Activated CD4-positive, CD25-positive, alpha-beta regulatory T cell (primary cell): ENCODE data around the gene TMEM150C.
"Not testable (repeated sequence)": the region's sequence is repeated elsewhere in the genome, so short reads cannot be mapped to it uniquely, and the experiment has no call there.

Source experiments
- DNase-seq, 4 experiments: peaks; one replicate each; lab custom pipeline; 2025; lab: John Stamatoyannopoulos, UW

Gene TMEM150C

DNA sequence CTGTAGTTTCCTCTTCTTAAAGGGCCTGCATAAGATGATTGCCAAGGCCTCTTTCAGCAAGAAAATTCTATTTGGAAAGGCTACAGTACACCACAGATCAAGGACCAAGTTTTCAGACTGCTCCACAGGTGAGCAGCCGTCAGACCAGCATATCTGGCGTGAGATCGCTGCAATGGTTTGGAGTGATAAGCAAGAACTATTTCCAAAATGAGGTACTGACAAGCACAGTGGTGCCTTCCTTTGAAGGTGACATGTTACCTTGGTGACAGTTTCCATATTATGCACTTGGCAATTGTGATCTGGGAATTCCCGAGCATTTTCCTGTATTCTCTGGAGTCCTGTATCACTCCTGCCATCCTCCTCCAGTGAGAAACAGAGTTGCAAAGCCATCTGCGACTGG, 7.3 kb upstream of the TMEM150C start:
- DNase-seq: no peak

DNA sequence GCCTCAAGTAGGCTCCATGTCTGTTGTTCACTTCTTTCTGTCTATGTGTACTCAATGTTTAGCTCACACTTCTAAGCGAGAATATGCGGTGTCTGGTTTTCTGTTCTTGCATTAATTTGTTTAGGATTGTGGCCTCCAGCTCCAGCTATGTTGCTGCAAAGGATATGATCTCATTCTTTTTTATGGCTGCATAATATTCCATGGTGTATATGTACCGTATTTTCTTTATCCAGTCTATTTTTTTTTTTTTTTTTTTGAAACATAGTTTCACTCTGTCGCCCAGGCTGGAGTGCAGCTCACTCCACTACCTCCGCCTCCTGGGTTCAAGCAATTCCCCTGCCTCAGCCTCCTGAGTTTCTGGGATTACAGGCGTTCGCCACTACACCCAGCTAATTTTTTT, 5.7 kb upstream of the TMEM150C start:
- DNase-seq: no peak

GRCh38 chr4:82562564-82562854, 721 bp upstream of the TMEM150C start:
- no peak for DNase-seq

- no peak for DNase-seq
Measured at GRCh38 chr4:82560853-82561785, 669 bp downstream of the TMEM150C start.

DNA sequence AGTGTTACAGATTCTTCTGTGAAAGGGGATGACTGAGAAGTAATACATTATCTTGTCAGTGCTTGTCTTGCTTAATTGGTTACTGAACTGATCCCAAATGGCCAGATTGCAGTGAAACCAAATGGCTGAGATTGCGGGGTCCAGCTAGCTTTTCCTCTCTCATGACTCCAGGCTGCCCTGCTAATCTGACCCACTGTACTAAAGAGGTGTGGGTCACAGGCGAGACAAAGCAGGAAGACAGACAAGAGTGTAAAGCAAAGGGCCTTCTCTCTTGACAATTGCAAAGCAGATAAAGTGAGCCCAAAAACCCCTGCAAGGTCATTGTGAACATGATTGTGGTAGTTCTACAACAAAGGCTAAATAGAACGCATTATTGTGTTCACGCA, 2.1 kb downstream of the TMEM150C start:
- DNase-seq: no peak

DNA sequence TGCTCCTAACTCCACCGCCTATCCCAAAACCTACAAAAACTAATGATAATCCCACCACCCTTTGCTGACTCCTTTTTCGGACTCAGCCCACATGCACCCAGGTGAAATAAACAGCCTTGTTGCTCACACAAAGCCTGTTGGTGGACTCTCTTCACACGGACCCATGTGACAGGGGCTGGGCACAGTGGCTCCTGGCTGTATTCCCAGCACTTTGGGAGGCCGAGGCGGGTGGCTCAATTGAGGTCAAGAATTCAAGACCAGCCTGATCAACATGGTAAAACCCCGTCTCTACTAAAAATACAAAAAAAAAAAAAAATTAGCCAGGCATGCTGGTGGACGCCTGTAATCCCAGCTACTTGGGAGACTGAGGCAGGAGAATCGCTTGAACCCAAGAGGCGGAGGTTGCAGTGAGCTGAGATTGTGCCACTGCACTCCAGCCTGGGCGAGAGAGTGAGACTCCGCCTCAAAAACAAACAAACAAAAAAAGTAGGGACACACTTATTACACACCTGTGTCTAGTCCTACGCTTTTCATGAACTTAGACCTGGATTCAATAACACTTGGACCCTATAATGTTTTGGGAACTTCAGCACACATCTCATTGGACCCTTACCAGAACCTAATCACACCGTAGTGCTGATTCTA, 2.6 kb downstream of the TMEM150C start:
- not testable (repeated sequence) for DNase-seq

DNA sequence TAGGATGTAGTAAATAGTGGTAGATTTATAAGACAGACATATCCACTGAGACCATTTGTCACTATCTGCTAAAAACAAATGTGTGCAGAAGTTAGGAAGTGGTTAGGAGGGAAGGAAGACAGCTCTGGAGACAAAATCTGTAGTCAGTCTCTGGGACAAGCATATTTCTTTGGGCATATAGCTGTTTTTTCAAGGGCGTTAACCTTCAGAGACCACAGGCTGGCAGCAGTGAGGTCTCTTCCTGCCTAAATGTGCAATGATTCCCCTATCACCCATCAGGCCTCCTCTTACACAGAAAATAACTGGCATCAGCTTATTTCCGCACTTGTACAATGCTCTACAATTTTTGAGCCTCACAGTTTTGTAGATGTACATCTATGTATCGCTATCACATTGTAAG, 6.5 kb downstream of the TMEM150C start:
- DNase-seq: no peak

DNA sequence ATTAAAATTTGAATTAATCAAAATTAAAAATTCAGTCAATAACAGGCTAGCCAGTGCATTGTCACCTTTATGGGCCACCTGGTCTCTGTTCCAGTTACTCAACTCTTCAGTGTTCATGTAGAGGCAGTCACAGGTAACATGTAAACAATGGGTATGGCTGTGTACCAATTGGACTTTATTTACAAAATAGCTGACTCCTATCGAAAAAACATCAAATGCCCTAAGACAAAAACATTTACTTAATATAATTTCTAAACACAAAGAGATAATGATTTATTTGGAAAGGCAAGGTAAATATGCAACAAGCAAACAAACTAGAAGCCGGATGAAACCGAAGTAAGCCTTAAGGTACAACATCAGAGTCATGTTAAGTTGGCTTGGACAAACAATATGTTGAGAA, 8.8 kb downstream of the TMEM150C start:
- no peak for DNase-seq

DNA sequence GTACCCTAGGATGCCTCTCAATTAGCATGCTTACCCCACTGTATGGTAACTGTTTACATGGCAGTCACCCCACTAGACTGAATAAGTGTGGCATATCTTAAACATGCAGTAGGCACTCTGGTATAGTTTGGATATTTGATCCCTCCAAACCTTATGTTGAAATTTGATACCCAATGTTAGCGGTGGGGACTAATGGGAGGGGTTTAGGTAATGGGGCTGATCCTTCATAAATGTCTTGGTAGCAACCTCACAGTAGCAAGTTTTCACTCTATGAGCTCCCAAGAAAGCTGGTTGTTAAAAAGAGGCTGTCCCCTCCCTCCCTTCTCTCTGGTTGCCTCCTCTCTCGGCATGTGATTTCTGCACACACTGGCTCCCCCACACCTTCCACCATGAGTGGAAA, 10.1 kb downstream of the TMEM150C start:
- DNase-seq: no peak

DNA sequence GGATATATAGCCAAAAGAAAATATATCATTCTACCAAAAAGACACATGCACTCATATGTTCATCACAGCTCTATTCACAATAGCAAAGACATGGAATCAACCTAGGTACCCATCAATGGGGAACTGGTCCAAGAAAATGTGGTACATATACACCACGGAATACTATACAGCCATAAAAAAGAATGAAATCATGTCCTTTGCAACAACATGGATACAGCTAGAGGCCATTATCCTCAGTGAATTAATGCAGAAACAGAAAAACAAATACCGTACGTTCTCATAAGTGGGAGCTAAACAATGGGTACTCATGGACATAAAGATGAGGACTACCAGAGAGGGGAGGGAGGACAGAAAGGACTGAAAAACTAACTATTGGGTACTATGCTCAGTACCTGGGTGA, 13.9 kb downstream of the TMEM150C start:
- not testable (repeated sequence) for DNase-seq

DNA sequence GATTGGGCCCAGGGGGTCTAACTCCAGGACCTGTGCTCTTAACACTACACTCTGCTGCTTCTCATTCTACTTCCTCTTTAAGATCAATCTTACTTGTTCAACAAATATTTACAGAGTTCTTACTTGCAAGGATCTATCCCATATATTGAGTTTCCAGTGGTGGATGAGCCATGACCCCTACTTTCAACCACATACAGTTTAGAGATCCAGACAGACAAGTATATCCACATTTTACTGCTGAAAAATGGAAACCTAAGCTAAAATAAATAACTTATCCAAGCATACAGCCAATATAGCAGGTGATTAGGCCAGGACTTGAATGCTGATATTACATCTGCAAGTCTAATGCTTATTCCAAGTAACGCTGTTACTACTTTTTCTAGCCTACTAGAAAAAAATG, 18.7 kb downstream of the TMEM150C start:
- no peak for DNase-seq

DNA sequence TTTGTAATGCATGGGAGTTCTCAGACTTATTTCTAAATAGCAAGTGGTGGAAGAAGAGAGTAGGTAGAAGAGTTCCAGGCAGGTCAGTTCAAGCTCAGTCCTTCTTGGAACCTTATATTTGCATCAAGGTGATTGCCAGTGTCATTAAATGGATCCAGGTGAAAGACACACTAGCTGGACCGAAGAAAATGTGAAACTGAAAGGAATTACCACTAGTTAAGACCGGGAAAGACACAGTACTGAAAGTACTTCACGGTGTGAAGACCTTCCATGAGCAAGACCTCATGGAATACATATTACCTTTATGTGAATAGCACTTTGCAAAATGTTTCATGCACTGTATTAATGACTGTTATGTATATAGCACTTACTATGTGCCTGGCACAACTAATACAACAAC, 19.1 kb downstream of the TMEM150C start:
- no peak for DNase-seq

DNA sequence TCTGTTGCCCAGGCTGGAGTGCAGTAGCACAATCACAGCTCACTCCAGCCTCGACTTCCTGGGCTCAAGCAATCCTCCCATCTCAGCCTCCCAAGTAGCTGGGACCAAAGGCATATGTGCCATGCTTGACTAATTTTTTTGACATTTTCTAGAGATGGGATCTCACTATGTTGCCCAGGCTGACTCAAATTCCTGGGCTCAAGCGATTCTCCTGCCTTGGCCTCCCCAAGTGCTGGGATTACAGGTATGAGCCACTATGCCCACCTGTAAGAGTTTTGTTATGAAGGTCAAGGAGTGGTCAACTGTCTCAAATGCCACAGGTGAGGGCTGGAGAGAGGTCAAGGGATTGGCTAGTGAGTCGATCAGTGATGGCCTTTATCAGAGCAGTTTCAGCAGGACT, 32.5 kb downstream of the TMEM150C start:
- no peak for DNase-seq

DNA sequence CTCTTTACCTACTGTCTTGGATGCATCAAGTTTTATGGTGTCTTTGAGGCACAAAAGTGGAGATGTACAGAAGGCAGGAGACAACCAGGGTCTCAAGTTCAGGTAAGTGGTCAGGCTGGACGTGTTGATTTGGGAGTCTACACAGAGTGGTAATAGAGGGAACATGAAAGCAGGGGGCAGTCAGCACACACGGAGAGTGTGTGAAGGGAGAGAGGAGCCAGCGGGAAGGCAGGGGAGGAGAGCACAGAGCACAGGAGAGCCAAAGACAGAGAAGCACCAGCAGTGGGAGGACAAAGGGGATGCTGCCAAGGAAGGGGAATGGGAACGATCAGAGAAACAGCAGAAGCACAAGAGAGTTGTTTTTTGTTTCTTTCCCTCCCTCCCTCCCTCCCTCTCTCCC, 32.9 kb downstream of the TMEM150C start:
- no peak for DNase-seq

DNA sequence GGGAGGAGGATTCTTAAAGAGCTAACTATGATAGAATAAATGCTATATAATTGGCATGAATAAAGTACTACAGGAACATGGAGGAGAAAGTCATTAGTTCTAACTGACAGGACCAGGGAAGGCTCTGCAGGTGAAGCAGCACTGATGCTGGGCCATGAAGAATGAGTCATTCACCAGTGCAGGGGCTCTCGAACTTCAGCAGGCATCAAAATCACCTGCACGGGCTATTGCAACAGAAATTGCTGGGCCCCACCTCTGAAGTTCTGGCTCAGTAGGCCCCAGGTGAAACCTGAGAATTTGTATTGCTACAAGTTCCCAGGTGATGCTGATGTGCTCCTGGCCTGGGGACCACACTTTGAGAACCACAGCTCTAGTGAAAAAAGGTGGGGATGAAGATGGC, 33.7 kb downstream of the TMEM150C start:
- no peak for DNase-seq

DNA sequence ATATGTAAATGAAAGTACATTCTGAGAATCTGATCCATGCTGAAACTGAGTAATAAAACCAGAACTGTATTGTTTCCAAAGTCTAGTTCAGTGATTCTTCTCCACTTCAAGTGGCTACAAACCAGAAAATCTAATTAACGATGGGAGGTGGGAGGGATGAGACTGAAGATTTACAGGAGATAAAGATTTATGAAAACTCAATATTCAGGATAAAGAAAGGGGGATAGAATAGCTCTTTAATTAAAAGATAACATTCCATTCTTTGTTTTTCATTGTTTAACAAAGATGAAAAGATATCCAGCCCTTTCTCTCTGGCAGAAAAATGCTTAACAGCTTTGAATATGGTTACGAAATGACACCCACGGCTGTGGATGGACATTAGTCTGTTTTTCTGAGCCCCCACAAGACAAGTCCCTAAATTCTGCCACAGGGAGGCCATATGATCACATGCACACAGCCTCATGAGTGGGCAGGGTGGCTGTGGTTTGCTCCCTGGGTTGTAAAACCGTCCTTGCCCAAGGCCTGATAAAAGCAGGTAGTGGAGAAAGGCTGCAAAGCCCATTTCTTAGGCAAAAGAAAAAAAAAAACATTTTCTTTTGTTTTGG, 36.4 kb downstream of the TMEM150C start:
- DNase-seq: no peak

- no peak for DNase-seq
Measured at GRCh38 chr4:82524570-82525152, 37.1 kb downstream of the TMEM150C start.

- DNase-seq: no peak
Measured at GRCh38 chr4:82523179-82523578, 38.6 kb downstream of the TMEM150C start.

GRCh38 chr4:82522472-82522871, 39.3 kb downstream of the TMEM150C start:
- DNase-seq: no peak

DNA sequence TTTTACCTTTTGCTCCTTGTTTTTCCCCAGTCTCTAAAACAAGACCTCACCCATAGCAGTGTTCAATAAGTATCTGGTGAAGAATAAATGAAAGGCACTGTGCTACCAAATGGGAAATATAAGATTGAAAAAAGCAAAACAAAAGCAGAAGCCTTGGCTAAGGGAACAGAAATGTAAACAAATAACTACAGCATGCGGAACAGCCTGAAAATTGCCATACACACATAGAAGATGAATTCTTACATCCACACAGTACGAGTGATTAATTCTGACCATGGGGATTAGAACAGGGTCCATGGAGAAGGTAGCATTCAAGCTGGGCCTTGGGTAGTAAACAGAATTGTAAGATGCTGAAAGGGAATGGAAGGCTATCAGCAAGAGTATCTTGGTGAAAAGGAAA, 40.5 kb downstream of the TMEM150C start:
- no peak for DNase-seq

DNA sequence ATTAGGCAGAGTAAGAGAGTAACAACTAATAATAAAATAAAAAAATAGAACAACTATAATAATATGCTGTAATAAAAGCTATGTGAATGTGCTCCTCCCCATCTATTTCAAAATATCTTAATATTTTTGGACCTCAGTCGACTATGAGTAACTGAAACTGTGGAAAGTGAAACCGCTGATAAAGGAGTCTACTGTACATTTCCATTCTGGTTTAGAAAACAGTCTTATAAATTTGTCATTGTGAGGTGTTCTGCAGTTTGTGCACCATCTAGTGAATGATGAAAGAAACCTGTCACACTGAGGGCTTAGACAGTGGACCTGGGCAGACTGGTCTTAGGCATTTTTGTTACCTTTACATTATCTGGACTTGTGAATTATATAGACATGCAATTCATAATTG, 42.0 kb downstream of the TMEM150C start:
- no peak for DNase-seq

DNA sequence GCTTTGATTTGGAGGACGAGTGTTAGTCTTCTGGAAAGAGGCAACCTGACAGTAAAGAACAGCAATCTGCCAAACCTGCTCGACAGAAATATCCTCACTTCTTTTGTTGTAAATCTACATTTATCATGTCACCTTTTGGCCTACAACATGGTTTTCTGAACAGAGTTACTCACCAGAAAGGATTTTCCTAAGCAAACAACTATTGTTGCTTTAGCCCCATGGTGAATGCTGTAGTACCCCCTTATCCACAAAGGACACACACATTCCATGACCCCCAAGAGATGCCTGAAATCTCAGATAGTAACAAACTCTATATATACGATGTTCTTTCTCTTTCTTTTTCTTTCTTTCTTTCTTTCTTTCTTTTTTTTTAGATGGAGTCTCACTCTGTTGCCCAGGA, 42.7 kb downstream of the TMEM150C start:
- DNase-seq: no peak

DNA sequence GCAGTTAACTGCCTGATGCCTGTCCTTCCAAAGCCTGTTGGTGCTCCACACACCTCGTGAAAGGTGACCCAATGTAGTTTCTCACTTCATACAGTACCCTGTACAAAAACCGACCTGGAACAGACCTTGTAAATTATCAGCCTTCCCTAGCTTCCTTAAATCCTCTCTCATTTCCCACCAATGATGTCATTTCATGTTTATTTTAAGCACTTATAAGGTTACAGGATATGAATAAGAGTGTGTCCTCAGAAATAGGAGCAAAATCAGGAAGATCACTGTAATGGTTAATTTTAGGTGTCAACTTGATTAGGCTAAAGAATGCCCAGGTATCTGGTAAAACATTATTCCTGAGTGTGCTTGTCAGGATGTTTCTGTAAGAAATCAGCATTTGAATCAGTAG, 44.7 kb downstream of the TMEM150C start:
- no peak for DNase-seq
